ENCODE results near the gene RAB9B.

Gene RAB9B

DNA sequence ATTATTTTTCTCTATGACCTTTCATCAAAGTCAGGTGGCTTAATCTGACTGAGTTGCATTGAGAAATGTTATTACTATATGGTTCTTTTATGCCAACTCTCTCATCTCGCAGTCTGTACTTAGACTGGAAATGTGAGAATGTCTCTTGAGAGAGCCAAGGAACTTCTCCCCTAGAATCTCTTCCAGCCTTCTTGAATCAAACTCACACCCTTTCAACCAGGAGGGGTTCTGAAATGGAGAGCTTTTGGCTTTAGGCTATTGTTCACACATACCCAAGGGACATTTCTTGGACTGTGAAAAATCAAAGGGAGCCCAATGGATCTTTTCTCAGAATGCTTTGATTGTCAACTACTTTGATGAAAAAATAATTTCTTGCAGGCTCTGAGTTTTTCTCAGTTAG, 50.4 kb downstream of the RAB9B start:
- Histone ChIP-seq H3K9me3 (ENCODE audit: control insufficient read depth, insufficient read depth, low read length) (no peaks in the 10 kb centered on the region), H3K4me3 (ENCODE audit: low read depth, low read length) (no peak overlapping the region), H3K9ac (ENCODE audit: low read depth, low read length) (no peak overlapping the region), H3K36me3 (ENCODE audit: control insufficient read depth, insufficient read depth, low read length) (peaks cover 44% of the 10 kb centered on the region), H3K4me1 (ENCODE audit: control insufficient read depth, insufficient read depth, low read length) (no peaks in the 10 kb centered on the region), H3K27me3 (ENCODE audit: control insufficient read depth, insufficient read depth, low read length) (no peaks in the 10 kb centered on the region)

DNA sequence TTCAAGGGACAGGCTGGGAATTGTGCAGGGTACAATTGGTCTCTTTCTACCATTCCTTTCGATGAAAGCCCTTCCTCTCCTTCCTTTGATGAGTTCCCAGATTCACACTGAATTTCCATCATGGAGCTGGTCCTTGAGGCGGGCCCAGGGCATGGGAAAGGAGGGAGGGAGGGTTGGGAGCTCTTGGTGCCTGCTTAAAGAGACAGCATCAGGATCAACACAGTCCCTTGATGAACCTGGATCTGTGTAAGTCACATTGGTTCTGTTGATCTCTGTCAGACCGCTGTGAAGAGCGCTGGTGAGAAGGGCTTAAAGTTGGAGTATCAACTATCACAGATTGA, 51.0 kb downstream of the RAB9B start:
- H3K27me3 ChIP-seq (ENCODE audit: control insufficient read depth, insufficient read depth, low read length): no peaks in the 10 kb centered on the region
- H3K9ac ChIP-seq (ENCODE audit: low read depth, low read length): no peak overlapping the region
- H3K9me3 ChIP-seq (ENCODE audit: control insufficient read depth, insufficient read depth, low read length): no peaks in the 10 kb centered on the region
- no peak overlapping the region for H3K4me3 ChIP-seq (ENCODE audit: low read depth, low read length)
- H3K4me1 ChIP-seq (ENCODE audit: control insufficient read depth, insufficient read depth, low read length): peaks cover 2% of the 10 kb centered on the region
- H3K36me3 ChIP-seq (ENCODE audit: control insufficient read depth, insufficient read depth, low read length): peaks cover 38% of the 10 kb centered on the region

DNA sequence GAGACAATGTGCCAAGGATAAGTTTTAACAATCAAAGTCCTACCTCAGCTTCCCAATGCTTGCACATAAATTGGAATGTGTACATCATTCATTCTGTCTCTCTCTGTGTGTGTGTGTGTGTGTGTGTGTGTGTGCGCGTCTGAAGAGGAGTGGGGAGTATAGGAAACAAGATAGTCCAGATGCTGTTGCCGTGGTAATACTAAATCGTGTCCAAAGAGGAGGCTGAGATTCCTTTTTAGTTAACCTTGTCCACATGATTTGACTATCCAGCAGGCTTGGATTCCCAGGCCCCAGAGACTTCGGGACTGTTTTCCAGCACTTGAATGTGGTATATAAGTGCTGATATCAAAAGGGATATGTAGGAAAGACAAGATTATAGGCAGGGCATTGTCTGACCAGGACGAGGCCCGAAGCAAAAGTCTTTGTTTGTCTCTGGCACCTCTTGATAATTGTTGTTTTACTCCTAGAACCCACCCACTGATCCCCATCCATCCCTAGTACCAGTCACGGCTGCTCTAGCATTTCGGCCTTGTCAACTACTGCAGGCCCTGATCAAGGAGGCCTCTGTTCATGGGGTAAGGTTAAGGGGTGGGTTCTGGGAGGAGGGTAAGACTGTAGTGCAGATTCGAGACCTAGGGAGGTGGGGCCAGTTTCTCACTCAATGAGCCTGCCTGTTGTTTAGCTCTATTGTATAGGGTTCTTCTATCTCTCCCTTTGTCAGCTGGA, 51.6 kb downstream of the RAB9B start:
- no peak overlapping the region for H3K9ac ChIP-seq (ENCODE audit: low read depth, low read length)
- no peak overlapping the region for H3K4me3 ChIP-seq (ENCODE audit: low read depth, low read length)
- H3K27me3 ChIP-seq (ENCODE audit: control insufficient read depth, insufficient read depth, low read length): no peaks in the 10 kb centered on the region
- no peaks in the 10 kb centered on the region for H3K9me3 ChIP-seq (ENCODE audit: control insufficient read depth, insufficient read depth, low read length)
- peaks cover 32% of the 10 kb centered on the region for H3K36me3 ChIP-seq (ENCODE audit: control insufficient read depth, insufficient read depth, low read length)
- H3K4me1 ChIP-seq (ENCODE audit: control insufficient read depth, insufficient read depth, low read length): peaks cover 7% of the 10 kb centered on the region

DNA sequence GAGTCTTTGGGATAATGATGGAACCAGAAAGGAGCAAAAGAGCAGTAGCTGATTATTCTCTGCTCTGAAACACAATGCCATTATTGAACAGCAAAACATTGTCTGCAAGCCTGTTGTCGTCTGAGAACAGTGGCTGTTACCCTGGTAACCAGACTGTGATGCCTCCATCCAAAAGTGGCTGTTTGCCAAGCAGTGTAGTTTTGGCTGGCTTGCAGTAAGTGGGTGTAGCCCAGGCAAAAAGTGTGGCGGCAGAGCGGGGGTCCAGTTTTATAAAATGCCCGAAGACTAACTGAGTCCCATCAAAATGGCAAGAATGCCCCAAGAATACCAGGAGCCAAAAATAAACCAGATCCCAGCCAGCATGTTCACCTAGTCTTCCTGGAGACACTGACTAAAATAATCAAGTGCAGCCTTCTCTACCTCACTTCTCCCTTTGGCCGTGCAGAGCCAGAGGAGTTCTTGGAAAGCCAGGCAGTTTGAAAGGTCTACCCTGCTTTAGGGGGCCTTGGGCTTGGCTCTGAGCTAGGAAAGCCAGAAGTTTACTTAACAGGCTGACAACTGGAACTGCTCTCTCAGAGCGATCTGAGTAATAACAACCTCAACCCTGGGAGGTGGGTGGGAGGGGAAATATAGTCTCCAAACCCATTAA, 52.8 kb downstream of the RAB9B start:
- Histone ChIP-seq H3K4me3 (ENCODE audit: low read depth, low read length) (no peak overlapping the region), H3K27me3 (ENCODE audit: control insufficient read depth, insufficient read depth, low read length) (no peaks in the 10 kb centered on the region), H3K36me3 (ENCODE audit: control insufficient read depth, insufficient read depth, low read length) (peaks cover 32% of the 10 kb centered on the region), H3K9ac (ENCODE audit: low read depth, low read length) (no peak overlapping the region), H3K4me1 (ENCODE audit: control insufficient read depth, insufficient read depth, low read length) (peaks cover 7% of the 10 kb centered on the region), H3K9me3 (ENCODE audit: control insufficient read depth, insufficient read depth, low read length) (no peaks in the 10 kb centered on the region)

DNA sequence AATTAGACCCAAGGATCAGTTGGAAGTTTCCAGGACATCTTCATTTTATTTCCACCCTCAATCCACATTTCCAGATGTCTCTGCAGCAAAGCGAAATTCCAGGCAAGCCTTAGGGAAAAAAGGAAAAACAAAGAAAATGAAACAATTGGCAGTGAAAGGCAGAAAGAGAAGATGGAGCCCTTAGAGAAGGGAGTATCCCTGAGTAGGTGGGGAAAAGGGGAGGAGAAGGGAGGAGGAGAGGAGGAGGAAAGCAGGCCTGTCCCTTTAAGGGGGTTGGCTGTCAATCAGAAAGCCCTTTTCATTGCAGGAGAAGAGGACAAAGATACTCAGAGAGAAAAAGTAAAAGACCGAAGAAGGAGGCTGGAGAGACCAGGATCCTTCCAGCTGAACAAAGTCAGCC, 55.5 kb downstream of the RAB9B start, which contains the start of gene PLP1:
Gene PLP1, plus strand, starts transcription at position 295 of the 400 bp plus-strand sequence. CDS start 156 bp downstream, outside the sequence.
- peaks cover 29% of the 10 kb centered on the region for H3K36me3 ChIP-seq (ENCODE audit: control insufficient read depth, insufficient read depth, low read length)
- no peaks in the 10 kb centered on the region for H3K9me3 ChIP-seq (ENCODE audit: control insufficient read depth, insufficient read depth, low read length)
- H3K4me1 ChIP-seq (ENCODE audit: control insufficient read depth, insufficient read depth, low read length): peaks cover 10% of the 10 kb centered on the region
- no peak within 1 kb of the TSS for H3K9ac ChIP-seq (ENCODE audit: low read depth, low read length)
- H3K27me3 ChIP-seq (ENCODE audit: control insufficient read depth, insufficient read depth, low read length): no peaks in the 10 kb centered on the region
- H3K4me3 ChIP-seq (ENCODE audit: low read depth, low read length): no peak within 1 kb of the TSS

DNA sequence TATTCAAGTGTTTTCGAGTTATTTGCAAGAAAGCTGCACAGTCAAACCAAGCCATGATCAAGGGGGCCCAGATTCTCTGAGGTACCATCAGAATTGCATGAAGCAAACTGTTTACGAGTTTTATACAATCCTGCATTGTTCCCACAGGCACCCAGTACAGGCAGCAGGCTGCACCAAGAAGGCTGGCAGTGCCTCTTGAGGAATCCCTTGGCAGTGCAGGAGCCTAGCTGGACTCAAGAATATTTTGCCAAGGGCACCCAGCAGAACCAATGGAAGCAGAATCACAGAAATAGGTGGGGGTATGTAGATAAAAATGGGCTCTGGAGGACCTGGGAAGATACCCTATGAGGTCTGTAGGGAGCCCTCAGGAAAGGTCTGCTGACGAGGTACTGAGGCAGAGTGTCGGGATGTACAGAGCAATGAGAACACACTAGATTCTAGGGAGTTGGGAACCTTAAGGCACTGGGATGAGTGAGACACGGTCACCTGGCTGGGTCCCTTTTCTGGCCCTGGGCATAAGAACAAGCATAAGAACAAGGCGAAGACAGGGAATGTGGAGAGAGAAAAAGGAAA, 57.9 kb downstream of the RAB9B start:
- Histone ChIP-seq H3K27me3 (ENCODE audit: control insufficient read depth, insufficient read depth, low read length) (no peaks in the 10 kb centered on the region), H3K36me3 (ENCODE audit: control insufficient read depth, insufficient read depth, low read length) (peaks cover 11% of the 10 kb centered on the region), H3K4me3 (ENCODE audit: low read depth, low read length) (no peak overlapping the region), H3K4me1 (ENCODE audit: control insufficient read depth, insufficient read depth, low read length) (peaks cover 11% of the 10 kb centered on the region), H3K9ac (ENCODE audit: low read depth, low read length) (peak overlapping the region; percentile 30), H3K9me3 (ENCODE audit: control insufficient read depth, insufficient read depth, low read length) (no peaks in the 10 kb centered on the region)

DNA sequence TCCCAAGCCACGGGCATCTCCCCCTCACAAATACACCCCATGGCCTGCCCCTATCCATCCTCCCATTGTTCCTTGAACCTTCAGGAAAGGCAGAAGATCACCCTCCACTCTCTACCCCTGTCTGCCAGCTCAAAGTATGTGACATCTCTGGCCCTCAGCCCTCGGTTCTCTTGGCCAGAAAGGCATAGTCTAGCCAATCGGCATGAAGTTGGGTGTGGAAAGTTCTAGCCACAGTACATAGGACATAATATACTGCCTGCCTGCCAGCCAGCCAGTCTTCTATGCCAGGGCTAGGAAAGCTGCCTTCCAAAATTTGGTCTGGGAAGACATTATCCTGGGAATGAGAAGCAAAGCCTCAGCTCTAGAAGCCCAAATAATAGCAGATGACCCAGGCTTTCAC, 58.6 kb downstream of the RAB9B start:
- Histone ChIP-seq H3K4me3 (ENCODE audit: low read depth, low read length) (no peak overlapping the region), H3K9me3 (ENCODE audit: control insufficient read depth, insufficient read depth, low read length) (no peaks in the 10 kb centered on the region), H3K4me1 (ENCODE audit: control insufficient read depth, insufficient read depth, low read length) (peaks cover 13% of the 10 kb centered on the region), H3K9ac (ENCODE audit: low read depth, low read length) (no peak overlapping the region), H3K36me3 (ENCODE audit: control insufficient read depth, insufficient read depth, low read length) (peaks cover 7% of the 10 kb centered on the region), H3K27me3 (ENCODE audit: control insufficient read depth, insufficient read depth, low read length) (no peaks in the 10 kb centered on the region)
